ENCODE measurements around the gene OLFM1.

The OLFM1 gene

GRCh38 chr9:135082536-135082935 is 4.9 kb upstream of the OLFM1 start:
- TF ChIP-seq, protein P1, sequence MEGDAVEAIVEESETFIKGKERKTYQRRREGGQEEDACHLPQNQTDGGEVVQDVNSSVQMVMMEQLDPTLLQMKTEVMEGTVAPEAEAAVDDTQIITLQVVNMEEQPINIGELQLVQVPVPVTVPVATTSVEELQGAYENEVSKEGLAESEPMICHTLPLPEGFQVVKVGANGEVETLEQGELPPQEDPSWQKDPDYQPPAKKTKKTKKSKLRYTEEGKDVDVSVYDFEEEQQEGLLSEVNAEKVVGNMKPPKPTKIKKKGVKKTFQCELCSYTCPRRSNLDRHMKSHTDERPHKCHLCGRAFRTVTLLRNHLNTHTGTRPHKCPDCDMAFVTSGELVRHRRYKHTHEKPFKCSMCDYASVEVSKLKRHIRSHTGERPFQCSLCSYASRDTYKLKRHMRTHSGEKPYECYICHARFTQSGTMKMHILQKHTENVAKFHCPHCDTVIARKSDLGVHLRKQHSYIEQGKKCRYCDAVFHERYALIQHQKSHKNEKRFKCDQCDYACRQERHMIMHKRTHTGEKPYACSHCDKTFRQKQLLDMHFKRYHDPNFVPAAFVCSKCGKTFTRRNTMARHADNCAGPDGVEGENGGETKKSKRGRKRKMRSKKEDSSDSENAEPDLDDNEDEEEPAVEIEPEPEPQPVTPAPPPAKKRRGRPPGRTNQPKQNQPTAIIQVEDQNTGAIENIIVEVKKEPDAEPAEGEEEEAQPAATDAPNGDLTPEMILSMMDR (IDR thresholded peaks at IDR 0.05; ENCODE audit: low read depth, low read length) = no peak
- no peak for TF ChIP-seq EZH2phosphoT487 (IDR thresholded peaks at IDR 0.05; ENCODE audit: low read depth)
- no peak overlapping the region for H3K4me3 ChIP-seq (ENCODE audit: low read length)
- H3K27ac ChIP-seq (ENCODE audit: low read length) = no peak overlapping the region
- H3K4me2 ChIP-seq (ENCODE audit: low read length) = no peak overlapping the region
- no peaks in the 10 kb centered on the region for H3K4me1 ChIP-seq (ENCODE audit: low read length)
- no peaks in the 10 kb centered on the region for H3K9me3 ChIP-seq (ENCODE audit: insufficient read depth, low read length)
- no peaks in the 10 kb centered on the region for H3K36me3 ChIP-seq (replicated peaks; ENCODE audit: low read depth, low read length)
- H3K27me3 ChIP-seq (ENCODE audit: low read depth, low read length) = peaks cover 10% of the 10 kb centered on the region; the same call in 1 of the 2 replicates
- no peaks in the 10 kb centered on the region for H3K79me2 ChIP-seq (ENCODE audit: low read length)
- H4K20me1 ChIP-seq (ENCODE audit: insufficient read depth, low read length) = no peaks in the 10 kb centered on the region
- H3K9ac ChIP-seq (ENCODE audit: low read length) = no peak overlapping the region
- H2AFZ ChIP-seq (ENCODE audit: low read depth, low read length) = no peak overlapping the region

GRCh38 chr9:135083241-135083810 is 4.1 kb upstream of the OLFM1 start:
- no peak overlapping the region for H3K9ac ChIP-seq (ENCODE audit: low read length)
- H3K79me2 ChIP-seq (ENCODE audit: low read length) = no peaks in the 10 kb centered on the region
- no peak overlapping the region for H3K4me2 ChIP-seq (ENCODE audit: low read length)
- no peak overlapping the region for H2AFZ ChIP-seq (ENCODE audit: low read depth, low read length)
- no peaks in the 10 kb centered on the region for H3K9me3 ChIP-seq (ENCODE audit: insufficient read depth, low read length)
- no peak overlapping the region for H3K27ac ChIP-seq (ENCODE audit: low read length)
- H3K36me3 ChIP-seq (replicated peaks; ENCODE audit: low read depth, low read length) = no peaks in the 10 kb centered on the region
- peaks cover 10% of the 10 kb centered on the region; the same call in 1 of the 2 replicates for H3K27me3 ChIP-seq (ENCODE audit: low read depth, low read length)
- no peaks in the 10 kb centered on the region for H4K20me1 ChIP-seq (ENCODE audit: insufficient read depth, low read length)
- H3K4me3 ChIP-seq (ENCODE audit: low read length) = no peak overlapping the region
- TF ChIP-seq EZH2phosphoT487 (IDR thresholded peaks at IDR 0.05; ENCODE audit: low read depth) = no peak
- TF ChIP-seq, protein P1 (IDR thresholded peaks at IDR 0.05; ENCODE audit: low read depth, low read length) = no peak
- H3K4me1 ChIP-seq (ENCODE audit: low read length) = no peaks in the 10 kb centered on the region

GRCh38 chr9:135083831-135084230 is 3.6 kb upstream of the OLFM1 start:
- H3K4me1 ChIP-seq (ENCODE audit: low read length) = no peaks in the 10 kb centered on the region
- no peak overlapping the region for H3K4me2 ChIP-seq (ENCODE audit: low read length)
- no peaks in the 10 kb centered on the region for H3K9me3 ChIP-seq (ENCODE audit: insufficient read depth, low read length)
- no peaks in the 10 kb centered on the region for H3K79me2 ChIP-seq (ENCODE audit: low read length)
- TF ChIP-seq, protein P1 (IDR thresholded peaks at IDR 0.05; ENCODE audit: low read depth, low read length) = no peak
- TF ChIP-seq EZH2phosphoT487 (IDR thresholded peaks at IDR 0.05; ENCODE audit: low read depth) = no peak
- H3K9ac ChIP-seq (ENCODE audit: low read length) = no peak overlapping the region
- H3K27ac ChIP-seq (ENCODE audit: low read length) = no peak overlapping the region
- no peaks in the 10 kb centered on the region for H3K36me3 ChIP-seq (replicated peaks; ENCODE audit: low read depth, low read length)
- no peak overlapping the region for H2AFZ ChIP-seq (ENCODE audit: low read depth, low read length)
- H3K27me3 ChIP-seq (ENCODE audit: low read depth, low read length) = peaks cover 7% of the 10 kb centered on the region; the same call in 1 of the 2 replicates
- H4K20me1 ChIP-seq (ENCODE audit: insufficient read depth, low read length) = no peaks in the 10 kb centered on the region
- no peak overlapping the region for H3K4me3 ChIP-seq (ENCODE audit: low read length)

- Histone ChIP-seq H3K4me3 (ENCODE audit: low read length) (no peak overlapping the region), H4K20me1 (ENCODE audit: insufficient read depth, low read length) (no peaks in the 10 kb centered on the region), H3K9ac (ENCODE audit: low read length) (no peak overlapping the region), H2AFZ (ENCODE audit: low read depth, low read length) (no peak overlapping the region), H3K79me2 (ENCODE audit: low read length) (no peaks in the 10 kb centered on the region), H3K9me3 (ENCODE audit: insufficient read depth, low read length) (no peaks in the 10 kb centered on the region), H3K4me2 (ENCODE audit: low read length) (no peak overlapping the region), H3K4me1 (ENCODE audit: low read length) (no peaks in the 10 kb centered on the region), H3K27me3 (ENCODE audit: low read depth, low read length) (peaks cover 7% of the 10 kb centered on the region; the same call in 1 of the 2 replicates), H3K27ac (ENCODE audit: low read length) (no peak overlapping the region), H3K36me3 (replicated peaks; ENCODE audit: low read depth, low read length) (no peaks in the 10 kb centered on the region)
- TF ChIP-seq, protein P1 (IDR thresholded peaks at IDR 0.05; ENCODE audit: low read depth, low read length) = no peak
- TF ChIP-seq EZH2phosphoT487 (IDR thresholded peaks at IDR 0.05; ENCODE audit: low read depth) = no peak
Observed at GRCh38 chr9:135084262-135084661, 3.2 kb upstream of the OLFM1 start.
